WTC11 (cell line): Measurements from ENCODE around the gene MED12. TPM values are rescaled to one million over a fixed set of nuclear protein-coding genes. Genes with fewer than 3 reads are reported as not detected.

ENCODE experiments used
- ATAC-seq: fragments of 200-7000 bp; cut with Tn5 transposase; 2 replicates; pipeline ENCODE4 v1.10.0; 2021; ENCODE audit warnings: mild to moderate bottlenecking, moderate library complexity
- CTCF ChIA-PET: fragments of 300-600 bp; sonication (Branson Sonifier 250); formaldehyde crosslinking; loops from one replicate; lab custom pipeline; 2021; ENCODE audit warnings: antibody characterized with exemption; lab: Charles Lee
- POLR2A ChIA-PET: fragments of 350-600 bp; sonication (Branson Sonifier 250); formaldehyde crosslinking; loops from one replicate; lab custom pipeline; 2021; ENCODE audit warnings: antibody characterized with exemption; lab: Charles Lee
- DNase-seq: peaks from one replicate; pipeline ENCODE4 v3.0.0; 2021; ENCODE audit warnings: low spot score
- H3K27ac Mint-ChIP-seq: 2 replicates; pipeline ENCODE4 v1.8.0; 2021; ENCODE audit warnings: mixed read lengths
- H3K27me3 Mint-ChIP-seq: 2 replicates; pipeline ENCODE4 v1.8.0; 2021; ENCODE audit warnings: low read depth, mild to moderate bottlenecking, moderate library complexity, mixed read lengths
- H3K36me3 Mint-ChIP-seq: 2 replicates; pipeline ENCODE4 v1.8.0; 2021; ENCODE audit warnings: mixed read lengths
- H3K4me1 Mint-ChIP-seq: 2 replicates; pipeline ENCODE4 v1.8.0; 2022; ENCODE audit warnings: mixed read lengths
- H3K4me3 Mint-ChIP-seq: 2 replicates; pipeline ENCODE4 v1.8.0; 2021; ENCODE audit warnings: mild to moderate bottlenecking, moderate library complexity, mixed read lengths
- H3K9me3 Mint-ChIP-seq: 2 replicates; pipeline ENCODE4 v1.8.0; 2021; ENCODE audit warnings: mixed read lengths
- AFF4 ChIP-seq: sonication (generic); formaldehyde crosslinking; IDR thresholded peaks from 2 replicates; pipeline ENCODE4 v1.8.1; 2023; ENCODE audit warnings: mild to moderate bottlenecking, missing genetic modification reagents, borderline replicate concordance
- ATF1 ChIP-seq: sonication (generic); formaldehyde crosslinking; IDR thresholded peaks from 2 replicates; pipeline ENCODE4 v1.8.1; 2023; ENCODE audit warnings: mild to moderate bottlenecking, moderate library complexity, missing genetic modification reagents
- CDX4 ChIP-seq: fragments of 250-450 bp; sonication (Bioruptor Pico); IDR thresholded peaks from 2 replicates; pipeline ENCODE4 v1.9.0; 2021; ENCODE audit warnings: moderate library complexity, mild to moderate bottlenecking, inconsistent platforms, borderline replicate concordance
- CREB1 ChIP-seq: sonication (generic); formaldehyde crosslinking; IDR thresholded peaks from 2 replicates; pipeline ENCODE4 v1.8.0; 2023; ENCODE audit warnings: mild to moderate bottlenecking, missing genetic modification reagents
- E2F5 ChIP-seq: sonication (generic); formaldehyde crosslinking; IDR thresholded peaks from 2 replicates; pipeline ENCODE4 v1.8.1; 2022; ENCODE audit warnings: mild to moderate bottlenecking, moderate library complexity, missing genetic modification reagents
- HMGA2 ChIP-seq: fragments of 250-450 bp; sonication (Bioruptor Pico); IDR thresholded peaks from 2 replicates; pipeline ENCODE4 v1.4.0; 2021; ENCODE audit warnings: mild to moderate bottlenecking, moderate library complexity
- HMGXB4 ChIP-seq: sonication (generic); formaldehyde crosslinking; IDR thresholded peaks from 2 replicates; pipeline ENCODE4 v1.8.1; 2023; ENCODE audit warnings: mild to moderate bottlenecking, moderate library complexity, missing genetic modification reagents
- JAZF1 ChIP-seq: fragments of 250-450 bp; sonication (Bioruptor Pico); IDR thresholded peaks from 2 replicates; pipeline ENCODE4 v1.9.0; 2021; ENCODE audit warnings: moderate library complexity, mild to moderate bottlenecking, inconsistent platforms
- JUN ChIP-seq: sonication (generic); formaldehyde crosslinking; IDR thresholded peaks from 2 replicates; pipeline ENCODE4 v1.8.0; 2023; ENCODE audit warnings: mild to moderate bottlenecking, missing genetic modification reagents
- TEAD4 ChIP-seq: sonication (generic); formaldehyde crosslinking; IDR thresholded peaks from 2 replicates; pipeline ENCODE4 v1.8.0; 2022; ENCODE audit warnings: mild to moderate bottlenecking, missing genetic modification reagents
- USF2 ChIP-seq: sonication (generic); formaldehyde crosslinking; IDR thresholded peaks from 2 replicates; pipeline ENCODE4 v1.8.1; 2023; ENCODE audit warnings: mild to moderate bottlenecking, missing genetic modification reagents, moderate library complexity
- ZBTB21 ChIP-seq: sonication (generic); formaldehyde crosslinking; IDR thresholded peaks from 2 replicates; pipeline ENCODE4 v1.8.1; 2023; ENCODE audit warnings: mild to moderate bottlenecking, missing genetic modification reagents, borderline replicate concordance
- ZNF281 ChIP-seq: sonication (generic); formaldehyde crosslinking; IDR thresholded peaks from 2 replicates; pipeline ENCODE4 v1.8.0; 2023; ENCODE audit warnings: mild to moderate bottlenecking, missing genetic modification reagents
- ZNF423 ChIP-seq: fragments of 250-450 bp; sonication (Bioruptor Pico); IDR thresholded peaks from 2 replicates; pipeline ENCODE4 v2.1.2; 2022; ENCODE audit warnings: mild to moderate bottlenecking, moderate library complexity
- ZNF512 ChIP-seq: sonication (generic); formaldehyde crosslinking; IDR thresholded peaks from 2 replicates; pipeline ENCODE4 v1.8.1; 2022; ENCODE audit warnings: missing genetic modification reagents, borderline replicate concordance
- ZSCAN18 ChIP-seq: fragments of 250-450 bp; sonication (Bioruptor Pico); IDR thresholded peaks from 2 replicates; pipeline ENCODE4 v2.1.2; 2022; ENCODE audit warnings: mild to moderate bottlenecking, moderate library complexity
- total RNA-seq: library from RNA; stranded (reverse); gene quantifications from 3 replicates; pipeline ENCODE4 v1.2.3, GENCODE V29; 2021

The MED12 gene
- total RNA-seq, 1 experiment from 2014 or later: 35.6 TPM

- POLR2A ChIA-PET: interaction anchor here (0.9 kb wide), 1 partner anchor 29 kb away, joined by 11 read pairs; the partner anchor contains the start of gene SNX12
- CTCF ChIA-PET: no interaction called here
- H3K27me3 Mint-ChIP-seq: no peaks in the 10 kb centered on the region; the same call in 1 of the 2 replicates
- peaks cover 43% of the 10 kb centered on the region for H3K4me1 Mint-ChIP-seq
- H3K36me3 Mint-ChIP-seq: 0 out of 2 replicates have a peak, but pooled peaks cover 3% of the 10 kb centered on the region
- DNase-seq (no peak), ATAC-seq (no peak)
- H3K27ac Mint-ChIP-seq: no peak overlapping the region
- H3K4me3 Mint-ChIP-seq: peak overlapping the region; percentile 99
- H3K9me3 Mint-ChIP-seq: no peaks in the 10 kb centered on the region
- no peak for TF ChIP-seq E2F5 (CRISPR knock-in tag)
- no peak for TF ChIP-seq JAZF1 (CRISPR knock-in tag)
- TF ChIP-seq ATF1: no peak
- no peak for TF ChIP-seq ZNF512 (CRISPR knock-in tag)
- no peak for TF ChIP-seq ZBTB21 (CRISPR knock-in tag)
- TF ChIP-seq TEAD4: no peak
- no peak for TF ChIP-seq USF2
- TF ChIP-seq ZSCAN18 (CRISPR knock-in tag): no peak
Measured at GRCh38 chrX:71096760-71097032, 21.7 kb upstream of the MED12 start.

- Mint-ChIP-seq H3K36me3 (0 out of 2 replicates have a peak, but pooled peaks cover 3% of the 10 kb centered on the region), H3K27ac (peak overlapping the region; percentile 96), H3K4me3 (peak overlapping the region; percentile 69), H3K27me3 (no peaks in the 10 kb centered on the region; the same call in 1 of the 2 replicates), H3K9me3 (no peaks in the 10 kb centered on the region), H3K4me1 (peaks cover 49% of the 10 kb centered on the region)
- POLR2A ChIA-PET: no interaction called here
- TF ChIP-seq HMGXB4 (CRISPR knock-in tag) (no peak), AFF4 (no peak), HMGA2 (no peak), CDX4 (CRISPR knock-in tag) (no peak), CREB1 (no peak), USF2 (no peak), ZNF423 (CRISPR knock-in tag) (no peak), ZNF281 (CRISPR knock-in tag) (no peak), JUN (CRISPR knock-in tag) (no peak)
- DNase-seq: peak; percentile 41
- ATAC-seq: no peak
- CTCF ChIA-PET: no interaction called here
Measured at GRCh38 chrX:71098302-71098701, 20.1 kb upstream of the MED12 start.
